H54 (cell line): ENCODE data around the gene OR2L13.

Source experiments
- DNase-seq: peaks from one replicate; pipeline ENCODE4 v3.0.0; 2011; ENCODE audit warnings: low spot score, mixed read lengths; ENCODE audit not compliant: insufficient read length
- FAIRE-seq: peaks from 3 replicates; lab custom pipeline; 2011; peaks lifted over from hg19 to GRCh38; lab: Jason Lieb, UNC
- POLR2A ChIP-seq: IDR thresholded peaks from 2 replicates; pipeline ENCODE4 v1.6.1; 2011; ENCODE audit warnings: low read depth, mild to moderate bottlenecking, low read length

The OR2L13 gene

DNA sequence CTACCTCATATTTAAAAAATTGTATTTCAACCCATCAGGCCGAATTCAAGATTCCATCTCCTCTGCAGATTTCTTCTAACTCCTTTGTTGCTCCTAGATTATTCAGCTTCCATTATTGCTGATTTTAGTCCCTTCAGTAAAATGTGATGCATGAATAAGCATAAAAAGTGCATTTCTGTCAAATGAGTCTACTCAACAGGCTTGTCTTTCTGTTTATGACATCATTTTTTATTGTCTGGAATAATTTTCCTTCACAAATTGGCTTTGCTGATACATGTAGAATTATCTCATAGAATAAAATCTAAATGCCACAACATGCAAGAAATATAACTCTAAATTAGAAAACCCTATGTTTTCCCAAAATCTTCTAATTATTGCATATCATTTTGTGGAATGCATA lies 48.3 kb downstream of the OR2L13 start:
- no peak for TF ChIP-seq POLR2A
- DNase-seq (no peak), FAIRE-seq (no peak)

DNA sequence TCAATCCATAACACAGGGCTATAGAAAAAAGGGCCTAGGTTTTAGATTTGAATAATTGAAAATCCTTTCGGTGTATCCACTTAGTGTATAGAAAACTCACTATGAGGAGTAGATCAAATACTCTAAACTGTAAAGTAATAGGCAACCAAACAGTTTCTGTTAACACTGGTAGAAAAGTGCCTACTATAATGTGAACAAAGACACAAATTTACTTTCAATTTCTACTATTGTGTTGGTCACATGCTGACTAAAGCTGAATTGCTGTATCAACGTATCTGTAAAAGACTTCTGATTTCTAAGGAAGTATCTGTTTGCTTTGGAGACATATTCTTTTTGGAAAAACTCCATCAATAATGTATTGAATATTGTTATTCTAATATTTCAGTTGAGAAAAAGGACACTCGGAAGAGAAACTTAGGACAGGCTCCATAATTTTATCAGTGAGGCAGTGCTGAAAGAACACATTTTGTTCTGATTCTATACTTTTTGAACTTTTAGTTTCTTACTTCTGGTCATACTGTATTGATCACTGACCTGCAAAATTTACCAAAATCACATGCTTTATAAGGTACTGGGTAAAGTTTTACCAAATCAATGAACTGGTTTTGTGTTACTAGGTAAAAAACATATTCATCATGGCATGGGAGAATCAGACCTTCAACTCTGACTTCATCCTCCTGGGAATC lies 49.7 kb downstream of the OR2L13 start, which contains the start of gene OR2M5:
OR2M5 (plus strand) TSS at position 636 of the 686 bp plus-strand sequence; CDS start at position 636, 0 bp downstream.
- FAIRE-seq = no peak
- no peak for TF ChIP-seq POLR2A
- DNase-seq = no peak
